Stimulated activated CD4-positive, alpha-beta T cell treated with anti-CD3 and anti-CD28 coated beads, Interleukin-4, amount 100 ng/mL, for 1 hour (primary cell): ENCODE data around the gene CRTAP.
"Not testable (repeated sequence)": the region's sequence is repeated elsewhere in the genome, so short reads cannot be mapped to it uniquely, and the experiment has no call there.

Experiments used
- DNase-seq: peaks from one replicate; pipeline ENCODE4 v3.0.0-alpha.2; 2020

CRTAP gene

DNA sequence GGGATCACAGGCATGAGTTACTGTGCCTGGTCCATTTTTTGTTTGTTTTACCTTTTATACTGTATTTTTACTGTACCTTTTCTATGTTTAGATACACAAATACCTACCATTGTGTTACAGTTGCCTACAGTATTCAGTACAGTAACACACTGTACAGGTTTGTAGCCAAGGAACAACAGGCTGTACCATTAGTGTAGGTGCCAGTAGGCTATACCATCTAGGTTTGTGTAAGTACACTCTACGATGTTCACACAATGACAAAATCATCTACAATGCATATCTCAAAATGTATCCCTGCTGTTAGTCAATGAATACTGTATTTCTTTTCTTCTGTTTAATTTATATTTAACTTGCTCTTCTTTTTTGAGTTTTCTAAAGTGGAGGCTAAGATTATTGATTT, 67.8 kb downstream of the CRTAP start:
- DNase-seq: not testable (repeated sequence)

DNA sequence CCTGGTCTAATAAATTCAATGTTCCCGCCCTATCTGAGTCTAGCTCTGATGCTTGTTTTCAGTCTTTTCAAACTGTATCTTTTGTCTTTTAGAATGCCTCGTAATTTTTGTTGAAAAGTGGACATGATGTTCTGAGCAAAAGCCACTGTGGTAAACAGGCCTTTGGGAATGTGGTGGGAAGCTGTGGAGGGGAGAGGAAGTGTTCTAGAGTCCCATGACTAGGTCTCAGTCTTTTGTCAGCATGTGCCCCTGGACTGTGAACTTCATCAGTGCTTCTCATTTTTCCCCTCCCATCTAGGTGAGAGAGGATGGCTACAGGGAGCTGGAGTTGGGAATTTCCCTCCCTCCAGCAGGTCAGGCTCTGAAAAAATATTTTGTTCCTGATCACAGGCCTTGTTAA, 71.0 kb downstream of the CRTAP start:
- DNase-seq: no peak

DNA sequence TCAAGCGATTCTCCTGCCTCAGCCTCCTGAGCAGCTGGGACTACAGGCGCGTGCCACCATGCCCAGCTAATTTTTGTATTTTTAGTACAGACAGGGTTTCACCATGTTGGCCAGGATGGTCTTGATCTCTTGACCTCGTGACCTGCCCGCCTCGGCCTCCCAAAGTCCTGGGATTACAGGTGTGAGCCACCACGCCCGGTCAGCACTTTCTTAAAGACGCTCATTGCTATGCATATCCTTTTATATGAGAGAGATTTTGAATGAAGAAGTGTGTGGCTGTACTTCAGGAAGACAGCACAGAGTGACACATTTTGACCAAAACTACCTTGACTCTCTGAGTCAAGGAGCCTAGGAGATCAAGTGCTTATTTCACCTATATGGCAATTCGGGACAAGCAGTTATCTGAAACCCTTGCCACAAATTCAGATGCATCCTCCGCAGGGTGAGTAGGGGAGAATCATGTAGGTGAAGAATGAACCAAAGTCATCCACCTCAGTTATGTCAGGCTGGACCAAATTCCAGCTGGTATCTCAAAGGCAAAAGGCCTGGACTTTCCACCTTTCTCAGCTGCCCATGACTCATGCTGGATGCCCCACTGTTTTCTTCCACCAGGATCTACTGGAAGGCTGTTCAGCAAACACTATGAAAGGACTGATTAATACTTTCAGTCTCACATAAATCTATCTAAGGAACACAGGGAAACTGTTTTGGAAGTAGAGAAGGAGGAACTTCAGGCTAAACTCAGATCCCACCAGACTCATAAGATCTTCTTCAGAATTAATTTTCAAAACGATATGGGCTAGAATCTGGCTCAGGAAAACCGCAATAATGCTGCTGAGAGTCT, 72.9 kb downstream of the CRTAP start:
- no peak for DNase-seq

DNA sequence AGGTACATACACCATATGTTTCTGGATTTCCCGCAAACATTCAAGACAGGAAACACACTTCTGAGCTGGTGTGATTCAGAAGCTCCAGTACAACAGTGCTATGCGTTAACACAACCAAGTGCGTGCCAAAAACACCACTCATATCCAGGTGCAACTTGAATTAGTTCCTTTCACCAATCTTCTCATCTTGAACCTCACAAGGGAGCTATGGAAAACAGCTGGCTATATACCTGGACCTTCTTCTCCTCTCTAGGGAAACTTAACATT, 73.5 kb downstream of the CRTAP start:
- DNase-seq: no peak

DNA sequence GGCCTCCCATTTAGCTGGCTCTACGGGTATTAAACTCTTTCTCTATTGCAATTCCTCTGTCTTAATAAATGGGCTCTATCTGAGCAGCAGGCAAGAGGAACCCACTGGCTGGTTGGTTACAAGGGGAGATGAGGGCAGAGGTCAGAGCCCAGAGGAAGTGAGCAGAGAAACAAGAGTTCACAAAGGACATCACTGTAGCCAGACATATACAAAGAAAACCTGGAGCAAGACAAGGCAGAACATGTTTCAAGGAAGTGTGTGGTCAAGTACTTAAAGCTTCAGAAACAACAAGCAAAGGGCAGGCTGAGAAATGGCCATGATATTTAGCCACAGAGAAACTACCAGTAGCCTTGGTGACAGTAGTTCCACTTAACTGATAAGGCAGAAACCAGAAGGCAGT, 80.5 kb downstream of the CRTAP start:
- no peak for DNase-seq

DNA sequence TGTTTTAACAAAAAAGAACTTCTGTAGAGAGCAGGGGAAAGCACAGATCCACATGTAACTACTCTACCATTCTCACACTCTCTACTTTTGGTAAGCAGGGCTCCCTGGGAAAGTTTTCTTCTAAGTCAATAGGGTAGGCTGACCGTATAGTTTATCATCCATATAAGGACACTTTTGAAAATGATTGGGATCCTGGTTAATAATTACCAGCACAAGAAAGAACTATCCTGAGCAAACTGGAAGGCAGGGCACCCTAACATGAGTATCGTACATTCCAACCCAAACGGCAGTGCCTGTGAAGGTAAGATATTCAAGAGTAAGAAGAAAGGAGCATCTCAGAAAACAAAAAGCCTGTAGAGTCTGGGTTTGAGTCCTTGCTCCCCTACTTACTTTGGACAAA, 82.7 kb downstream of the CRTAP start:
- no peak for DNase-seq
